Mesenteric fat pad (tissue), 1 donor: ENCODE results near the gene NR2F1-AS1. TPM values are rescaled to one million over a fixed set of nuclear protein-coding genes. Genes with fewer than 3 reads are reported as not detected.

Experiments used
- DNase-seq: peaks from one replicate; pipeline ENCODE4 v3.0.0-alpha.2; 2020; ENCODE audit warnings: low spot score
- total RNA-seq: library from RNA; stranded (reverse); fragmentation: NEBNext Ultra II Directional; extraction: Animal tissue kit (Norgen Biotek cat#: 25700); gene quantifications from one replicate; pipeline ENCODE4 v1.2.1, GENCODE V29; 2021
- donor health status: DM: yes; HTN: yes; CAD: no.

NR2F1-AS1 gene
- total RNA-seq, 1 donor from 2014 or later = 23.2 TPM

GRCh38 chr5:93431250-93431649, 149.8 kb downstream of the NR2F1-AS1 start:
- no peak for DNase-seq

GRCh38 chr5:93430673-93431199, 150.3 kb downstream of the NR2F1-AS1 start:
- DNase-seq = no peak

- DNase-seq = no peak
Measured at GRCh38 chr5:93430118-93430517, 150.9 kb downstream of the NR2F1-AS1 start.

- no peak for DNase-seq
Measured at GRCh38 chr5:93428868-93429267, 152.2 kb downstream of the NR2F1-AS1 start.

GRCh38 chr5:93427316-93427715, 153.7 kb downstream of the NR2F1-AS1 start:
- no peak for DNase-seq

GRCh38 chr5:93425096-93425495, 155.9 kb downstream of the NR2F1-AS1 start:
- DNase-seq = no peak

GRCh38 chr5:93423300-93423699, 157.7 kb downstream of the NR2F1-AS1 start:
- no peak for DNase-seq

GRCh38 chr5:93422652-93423280, 158.3 kb downstream of the NR2F1-AS1 start:
- DNase-seq = no peak

GRCh38 chr5:93421987-93422401, 159.0 kb downstream of the NR2F1-AS1 start:
- no peak for DNase-seq

- DNase-seq = no peak
Measured at GRCh38 chr5:93421468-93421867, 159.6 kb downstream of the NR2F1-AS1 start.

GRCh38 chr5:93417490-93417889, 163.5 kb downstream of the NR2F1-AS1 start:
- no peak for DNase-seq

GRCh38 chr5:93415819-93416218, 165.2 kb downstream of the NR2F1-AS1 start:
- no peak for DNase-seq

- no peak for DNase-seq
Measured at GRCh38 chr5:93411716-93412115, 169.3 kb downstream of the NR2F1-AS1 start.

GRCh38 chr5:93409691-93410090, 171.3 kb downstream of the NR2F1-AS1 start:
- no peak for DNase-seq

GRCh38 chr5:93407454-93407853, 173.6 kb downstream of the NR2F1-AS1 start:
- no peak for DNase-seq

- no peak for DNase-seq
Measured at GRCh38 chr5:93406971-93407401, 174.0 kb downstream of the NR2F1-AS1 start.

- DNase-seq = no peak
Measured at GRCh38 chr5:93404246-93404645, 176.8 kb downstream of the NR2F1-AS1 start.

GRCh38 chr5:93403141-93403928, 177.7 kb downstream of the NR2F1-AS1 start:
- no peak for DNase-seq

- no peak for DNase-seq
Measured at GRCh38 chr5:93402451-93402850, 178.6 kb downstream of the NR2F1-AS1 start.

- no peak for DNase-seq
Measured at GRCh38 chr5:93401634-93402213, 179.3 kb downstream of the NR2F1-AS1 start.

GRCh38 chr5:93399675-93400074, 181.3 kb downstream of the NR2F1-AS1 start:
- DNase-seq = no peak

- no peak for DNase-seq
Measured at GRCh38 chr5:93395971-93396379, 185.0 kb downstream of the NR2F1-AS1 start.
